ENCODE data around the gene CGNL1.

CGNL1 gene

GRCh38 chr15:57477736-57478522, 101.6 kb downstream of the CGNL1 start:
- TF ChIP-seq TAF1 (IDR thresholded peaks at IDR 0.05; ENCODE audit: borderline replicate concordance, insufficient read depth, low read length) (no peak), POLR2AphosphoS5 (IDR thresholded peaks at IDR 0.05; ENCODE audit: low read depth, low read length) (no peak), SIN3A (IDR thresholded peaks at IDR 0.05; ENCODE audit: borderline replicate concordance, insufficient read depth, low read length) (no peak), FOXP2 (optimal IDR thresholded peaks at IDR 0.05; ENCODE audit: borderline replicate concordance, extremely low read depth, extremely low read length, insufficient read depth) (no peak)
- TF ChIP-seq, protein P1, sequence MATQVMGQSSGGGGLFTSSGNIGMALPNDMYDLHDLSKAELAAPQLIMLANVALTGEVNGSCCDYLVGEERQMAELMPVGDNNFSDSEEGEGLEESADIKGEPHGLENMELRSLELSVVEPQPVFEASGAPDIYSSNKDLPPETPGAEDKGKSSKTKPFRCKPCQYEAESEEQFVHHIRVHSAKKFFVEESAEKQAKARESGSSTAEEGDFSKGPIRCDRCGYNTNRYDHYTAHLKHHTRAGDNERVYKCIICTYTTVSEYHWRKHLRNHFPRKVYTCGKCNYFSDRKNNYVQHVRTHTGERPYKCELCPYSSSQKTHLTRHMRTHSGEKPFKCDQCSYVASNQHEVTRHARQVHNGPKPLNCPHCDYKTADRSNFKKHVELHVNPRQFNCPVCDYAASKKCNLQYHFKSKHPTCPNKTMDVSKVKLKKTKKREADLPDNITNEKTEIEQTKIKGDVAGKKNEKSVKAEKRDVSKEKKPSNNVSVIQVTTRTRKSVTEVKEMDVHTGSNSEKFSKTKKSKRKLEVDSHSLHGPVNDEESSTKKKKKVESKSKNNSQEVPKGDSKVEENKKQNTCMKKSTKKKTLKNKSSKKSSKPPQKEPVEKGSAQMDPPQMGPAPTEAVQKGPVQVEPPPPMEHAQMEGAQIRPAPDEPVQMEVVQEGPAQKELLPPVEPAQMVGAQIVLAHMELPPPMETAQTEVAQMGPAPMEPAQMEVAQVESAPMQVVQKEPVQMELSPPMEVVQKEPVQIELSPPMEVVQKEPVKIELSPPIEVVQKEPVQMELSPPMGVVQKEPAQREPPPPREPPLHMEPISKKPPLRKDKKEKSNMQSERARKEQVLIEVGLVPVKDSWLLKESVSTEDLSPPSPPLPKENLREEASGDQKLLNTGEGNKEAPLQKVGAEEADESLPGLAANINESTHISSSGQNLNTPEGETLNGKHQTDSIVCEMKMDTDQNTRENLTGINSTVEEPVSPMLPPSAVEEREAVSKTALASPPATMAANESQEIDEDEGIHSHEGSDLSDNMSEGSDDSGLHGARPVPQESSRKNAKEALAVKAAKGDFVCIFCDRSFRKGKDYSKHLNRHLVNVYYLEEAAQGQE (IDR thresholded peaks at IDR 0.05; ENCODE audit: insufficient read depth in 1 of 2, low read depth in 2 of 2, low read length in 2 of 2), result no peak

DNA sequence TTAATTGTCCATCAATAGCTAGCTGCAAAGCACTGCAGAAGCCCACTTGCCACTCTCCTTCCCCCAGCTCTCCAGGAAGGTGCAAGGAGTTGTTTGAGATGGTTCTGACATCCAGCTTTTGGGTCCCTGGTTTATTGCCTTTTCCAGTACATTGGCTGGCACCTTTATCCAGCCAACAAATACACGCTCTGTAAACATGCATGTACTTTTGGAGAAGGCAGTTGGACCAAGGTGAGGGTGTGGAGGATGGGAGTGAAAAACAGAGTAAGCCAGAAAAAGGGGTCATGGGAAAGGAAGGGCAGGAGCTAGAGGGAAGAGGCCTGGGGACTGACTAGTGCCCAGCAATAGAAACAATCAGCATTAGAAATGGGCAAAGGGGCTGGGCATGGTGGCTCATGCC, 102.7 kb downstream of the CGNL1 start:
- TF ChIP-seq SIN3A (IDR thresholded peaks at IDR 0.05; ENCODE audit: borderline replicate concordance, insufficient read depth, low read length) (no peak), POLR2AphosphoS5 (IDR thresholded peaks at IDR 0.05; ENCODE audit: low read depth, low read length) (no peak), FOXP2 (optimal IDR thresholded peaks at IDR 0.05; ENCODE audit: borderline replicate concordance, extremely low read depth, extremely low read length, insufficient read depth) (no peak), TAF1 (IDR thresholded peaks at IDR 0.05; ENCODE audit: borderline replicate concordance, insufficient read depth, low read length) (no peak)

DNA sequence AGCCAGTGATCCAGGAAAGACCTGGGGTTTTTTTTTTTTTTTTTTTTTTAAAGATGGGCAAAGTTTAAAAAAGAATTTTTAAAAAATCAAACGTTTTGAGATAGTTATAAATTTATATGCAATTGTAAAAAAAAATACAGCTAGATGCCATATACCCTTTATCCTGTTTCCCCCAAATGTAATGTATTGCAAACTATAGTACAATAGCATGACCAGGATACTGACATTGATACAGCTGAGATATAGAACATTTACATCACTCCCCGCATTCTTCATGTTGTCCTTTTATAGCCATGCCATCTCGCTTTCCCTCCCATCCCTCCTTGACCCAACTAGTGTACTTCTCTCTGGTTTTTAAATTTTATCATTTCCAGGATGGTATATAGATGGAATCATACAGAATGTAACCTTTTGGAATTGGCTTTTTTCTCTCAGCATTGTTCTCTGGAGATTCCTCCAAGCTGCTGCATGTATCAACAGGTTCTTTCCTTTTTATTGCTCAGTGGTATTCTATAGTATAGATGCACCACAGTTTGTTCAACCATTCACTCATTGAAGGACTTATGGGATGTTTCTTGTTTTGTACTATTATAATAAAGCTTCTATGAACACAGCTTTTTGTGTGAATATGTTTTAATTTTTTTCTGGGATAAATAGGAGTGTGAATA, 104.9 kb downstream of the CGNL1 start:
- no peak for TF ChIP-seq FOXP2 (optimal IDR thresholded peaks at IDR 0.05; ENCODE audit: borderline replicate concordance, extremely low read depth, extremely low read length, insufficient read depth)
- TF ChIP-seq, protein P1 (IDR thresholded peaks at IDR 0.05; ENCODE audit: insufficient read depth in 1 of 2, low read depth in 2 of 2, low read length in 2 of 2), result no peak

DNA sequence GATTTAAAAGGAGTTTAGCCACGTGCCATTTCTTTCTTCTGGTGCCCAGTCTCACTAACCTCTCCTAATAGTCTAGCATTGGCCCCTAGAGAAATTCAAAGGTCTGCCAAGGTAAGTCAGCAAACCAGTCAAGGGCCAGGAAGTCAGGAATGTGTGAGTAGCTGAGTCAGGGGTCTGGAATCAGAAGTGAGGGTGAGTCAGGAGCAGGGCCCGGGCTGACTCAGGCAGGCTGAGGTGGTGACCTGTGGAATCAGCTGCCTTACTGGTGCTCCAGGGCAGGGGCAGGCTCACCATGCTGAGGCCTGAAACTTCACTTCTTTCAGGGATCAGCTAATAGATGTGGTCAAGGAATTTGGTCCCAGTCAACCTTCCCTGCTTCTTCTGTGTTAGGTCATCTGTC, 109.6 kb downstream of the CGNL1 start:
- TF ChIP-seq TAF1 (IDR thresholded peaks at IDR 0.05; ENCODE audit: borderline replicate concordance, insufficient read depth, low read length) (no peak), FOXP2 (optimal IDR thresholded peaks at IDR 0.05; ENCODE audit: borderline replicate concordance, extremely low read depth, extremely low read length, insufficient read depth) (no peak)

GRCh38 chr15:57486833-57487232, 110.5 kb downstream of the CGNL1 start:
- TF ChIP-seq, protein P1 (IDR thresholded peaks at IDR 0.05; ENCODE audit: insufficient read depth in 1 of 2, low read depth in 2 of 2, low read length in 2 of 2), result no peak
- TF ChIP-seq POLR2AphosphoS5 (IDR thresholded peaks at IDR 0.05; ENCODE audit: low read depth, low read length), result no peak
- TF ChIP-seq FOXP2 (optimal IDR thresholded peaks at IDR 0.05; ENCODE audit: borderline replicate concordance, extremely low read depth, extremely low read length, insufficient read depth), result no peak
- no peak for TF ChIP-seq TAF1 (IDR thresholded peaks at IDR 0.05; ENCODE audit: borderline replicate concordance, insufficient read depth, low read length)
- no peak for TF ChIP-seq SIN3A (IDR thresholded peaks at IDR 0.05; ENCODE audit: borderline replicate concordance, insufficient read depth, low read length)

GRCh38 chr15:57489122-57489521, 112.8 kb downstream of the CGNL1 start:
- TF ChIP-seq POLR2AphosphoS5 (IDR thresholded peaks at IDR 0.05; ENCODE audit: low read depth, low read length) (no peak), FOXP2 (optimal IDR thresholded peaks at IDR 0.05; ENCODE audit: borderline replicate concordance, extremely low read depth, extremely low read length, insufficient read depth) (no peak)
